PC-9 (cell line): ENCODE measurements around the gene FBXO9.

Experiments used
- CTCF ChIP-seq: fragments of 200-600 bp; sonication (generic); conservative IDR thresholded peaks from 2 replicates; pipeline ENCODE4 v1.6.1; 2017; ENCODE audit warnings: mixed run types, antibody characterized with exemption, mild to moderate bottlenecking, moderate library complexity
- EZH2 ChIP-seq: fragments of 200-600 bp; sonication (generic); IDR thresholded peaks from 2 replicates; pipeline ENCODE4 v1.8.0; 2017; ENCODE audit warnings: antibody characterized with exemption, low read depth

- no peak for TF ChIP-seq CTCF
- no peak for TF ChIP-seq EZH2
Measured at GRCh38 chr6:53015486-53015885, 49.7 kb upstream of the FBXO9 start.
